ENCODE measurements around the gene ZMYND8. TPM values are rescaled to one million over a fixed set of nuclear protein-coding genes. Genes with fewer than 3 reads are reported as not detected.

The ZMYND8 gene
- total and polyA plus RNA-seq, 2 of the 8 experiments (the other 6 are each of a cell fraction or from before 2014, with no cell fraction given): 50.5 to 163 TPM

GRCh38 chr20:47188540-47188939 lies 168.0 kb downstream of the ZMYND8 start:
- Histone ChIP-seq H3K27ac (ENCODE audit: low read depth, low read length) (no peak overlapping the region), H4K91ac (replicated peaks; ENCODE audit: insufficient read length, low read length) (no peak overlapping the region), H4K20me1 (replicated peaks in 1 of 2; ENCODE audit: control insufficient read depth in 1 of 2, insufficient read depth in 2 of 2, low read length in 2 of 2) (peaks cover 0 to 2% of the 10 kb centered on the region in 2 experiments), H3K23me2 (ENCODE audit: low read depth, low read length) (peaks cover 11% of the 10 kb centered on the region; the same call in 1 of the 2 replicates), H4K8ac (ENCODE audit: extremely low read depth, insufficient read depth, low read length) (no peak overlapping the region), H3K56ac (replicated peaks; ENCODE audit: insufficient read length, low read depth, low read length) (no peak overlapping the region), H3K4me2 (ENCODE audit: insufficient read depth in 1 of 2, low read depth in 2 of 2, low read length in 2 of 2) (no peak overlapping the region), H3K79me1 (ENCODE audit: low read depth, low read length) (no peaks in the 10 kb centered on the region), H3K27me3 (replicated peaks in 1 of 4; ENCODE audit: control insufficient read depth in 3 of 4, extremely low read depth in 1 of 4, insufficient read depth in 3 of 4, low read length in 3 of 4) (no peaks in the 10 kb centered on the region; a peak in 1 of 7 replicates), H2BK12ac (ENCODE audit: low read depth, low read length) (no peak overlapping the region), H2BK20ac (ENCODE audit: low read length) (no peak overlapping the region), H3K9ac (replicated peaks in 1 of 4; ENCODE audit: extremely low read depth in 1 of 4, low read depth in 3 of 4, low read length in 3 of 4) (no peak overlapping the region), H3K18ac (ENCODE audit: extremely low read depth, low read length) (no peak overlapping the region), H3K36me3 (ENCODE audit: control insufficient read depth in 2 of 4, insufficient read depth in 4 of 4, low read length in 3 of 4) (no peaks in the 10 kb centered on the region), H3K79me2 (ENCODE audit: control insufficient read depth in 1 of 2, insufficient read depth in 2 of 2, low read length in 2 of 2) (no peaks in the 10 kb centered on the region), H2BK120ac (replicated peaks; ENCODE audit: low read depth, low read length) (no peak overlapping the region), H2BK5ac (ENCODE audit: low read depth, low read length) (no peak overlapping the region), H2BK15ac (ENCODE audit: low read length) (no peak overlapping the region), H3K4me3 (ENCODE audit: extremely low read depth in 1 of 4, insufficient read depth in 2 of 4, low read depth in 3 of 4, low read length in 4 of 4) (no peak overlapping the region), H3K9me3 (ENCODE audit: insufficient read depth in 2 of 2, low read depth in 1 of 2, low read length in 1 of 2) (no peaks in the 10 kb centered on the region), H3K23ac (ENCODE audit: insufficient read length) (no peak overlapping the region), H2AFZ (ENCODE audit: low read length) (no peak overlapping the region), H4K5ac (ENCODE audit: insufficient read length, low read depth, low read length) (no peak overlapping the region), H3K4me1 (replicated peaks in 1 of 4; ENCODE audit: control insufficient read depth in 3 of 4, insufficient read depth in 4 of 4, low read length in 3 of 4) (peaks cover 0 to 2% (median 0%) of the 10 kb centered on the region in 4 experiments; a peak in 1 of 7 replicates), H3K4ac (replicated peaks; ENCODE audit: insufficient read length, low read depth, low read length) (no peak overlapping the region), H2AK5ac (ENCODE audit: low read depth, low read length) (no peak overlapping the region), H3K14ac (ENCODE audit: insufficient read length) (no peak overlapping the region)
- DNase-seq (ENCODE audit: low read depth in 1 of 2, low spot score in 2 of 2) (no peak), FAIRE-seq (no peak)
- CTCF ChIA-PET (ENCODE audit: partially characterized antibody): no interaction called here
- POLR2A ChIA-PET (ENCODE audit: partially characterized antibody): no interaction called here
- WGBS, 2 experiments (ENCODE audit: extremely low coverage in 1 of 2, insufficient coverage in 1 of 2, insufficient read length in 1 of 2, insufficient replicate concordance in 2 of 2, low coverage in 1 of 2, low lambda C conversion rate in 2 of 2, missing lambda C conversion rate in 1 of 2): 81% methylated on average over 5 of the region's 5 CpGs; no CpG with 5 or more reads in 1 of the 2 experiments
- no peak for TF ChIP-seq POLR2A (IDR thresholded peaks at IDR 0.05; ENCODE audit: control extremely low read depth in 1 of 2, low read depth in 2 of 2, low read length in 2 of 2)
- no peak for TF ChIP-seq TCF12 (IDR thresholded peaks at IDR 0.05; ENCODE audit: low read depth, low read length)
- no peak for TF ChIP-seq SRF (IDR thresholded peaks at IDR 0.05; ENCODE audit: low read depth, low read length)
- no peak for TF ChIP-seq FOSL1 (IDR thresholded peaks at IDR 0.05; ENCODE audit: insufficient read depth, low read depth, low read length)
- TF ChIP-seq SP1 (IDR thresholded peaks at IDR 0.05; ENCODE audit: low read depth, low read length): no peak
- TF ChIP-seq KDM5A (IDR thresholded peaks at IDR 0.05; ENCODE audit: low read length): no peak
- TF ChIP-seq GTF2F1 (IDR thresholded peaks at IDR 0.05; ENCODE audit: borderline replicate concordance, low read depth, low read length): no peak
- TF ChIP-seq RNF2 (IDR thresholded peaks at IDR 0.05; ENCODE audit: borderline replicate concordance, low read depth, low read length, missing control alignments, poor library complexity, severe bottlenecking): no peak
- no peak for TF ChIP-seq CREB1 (IDR thresholded peaks at IDR 0.05)
- TF ChIP-seq RXRA (IDR thresholded peaks at IDR 0.05; ENCODE audit: insufficient read depth, low read depth, low read length): no peak
- TF ChIP-seq SUZ12 (IDR thresholded peaks at IDR 0.05; ENCODE audit: low read length): no peak
- no peak for TF ChIP-seq NANOG (IDR thresholded peaks at IDR 0.05; ENCODE audit: insufficient read depth, low read depth, low read length, poor library complexity, severe bottlenecking)
- TF ChIP-seq ATF2 (IDR thresholded peaks at IDR 0.05; ENCODE audit: low read length): no peak

All from H1 (cell line).